ENCODE data around the gene CDH4. TPM values are rescaled to one million over a fixed set of nuclear protein-coding genes. Genes with fewer than 3 reads are reported as not detected.

The CDH4 gene
- polyA plus RNA-seq, 4 donors, result 6.1 to 8.9 (median 6.8) TPM

GRCh38 chr20:61875221-61875885, 623.3 kb downstream of the CDH4 start:
- DNase-seq (ENCODE audit: low read depth in 4 of 4, low spot score in 3 of 4), result no peak

- no peak for DNase-seq (ENCODE audit: low read depth in 4 of 4, low spot score in 3 of 4)
Measured at GRCh38 chr20:61875996-61876395, 623.9 kb downstream of the CDH4 start.

GRCh38 chr20:61876952-61877728, 625.1 kb downstream of the CDH4 start:
- no peak for DNase-seq (ENCODE audit: low read depth in 4 of 4, low spot score in 3 of 4)

GRCh38 chr20:61877776-61878477, 625.9 kb downstream of the CDH4 start:
- no peak for DNase-seq (ENCODE audit: low read depth in 4 of 4, low spot score in 3 of 4)

- no peak for DNase-seq (ENCODE audit: low read depth in 4 of 4, low spot score in 3 of 4)
Measured at GRCh38 chr20:61878478-61879302, 626.6 kb downstream of the CDH4 start.

GRCh38 chr20:61879303-61879620, 627.2 kb downstream of the CDH4 start:
- no peak for DNase-seq (ENCODE audit: low read depth in 4 of 4, low spot score in 3 of 4)

GRCh38 chr20:61879694-61880093, 627.6 kb downstream of the CDH4 start:
- DNase-seq (ENCODE audit: low read depth in 4 of 4, low spot score in 3 of 4), result no peak

- no peak for DNase-seq (ENCODE audit: low read depth in 4 of 4, low spot score in 3 of 4)
Measured at GRCh38 chr20:61880706-61881105, 628.6 kb downstream of the CDH4 start.

- no peak for DNase-seq (ENCODE audit: low read depth in 4 of 4, low spot score in 3 of 4)
Measured at GRCh38 chr20:61881416-61881815, 629.4 kb downstream of the CDH4 start.

GRCh38 chr20:61881861-61882260, 629.8 kb downstream of the CDH4 start:
- DNase-seq (ENCODE audit: low read depth in 4 of 4, low spot score in 3 of 4), result no peak

- no peak for DNase-seq (ENCODE audit: low read depth in 4 of 4, low spot score in 3 of 4)
Measured at GRCh38 chr20:61882716-61883615, 630.9 kb downstream of the CDH4 start.

- no peak for DNase-seq (ENCODE audit: low read depth in 4 of 4, low spot score in 3 of 4)
Measured at GRCh38 chr20:61883857-61884393, 631.9 kb downstream of the CDH4 start.

GRCh38 chr20:61884571-61885389, 632.7 kb downstream of the CDH4 start:
- DNase-seq (ENCODE audit: low read depth in 4 of 4, low spot score in 3 of 4), result no peak

- DNase-seq (ENCODE audit: low read depth in 4 of 4, low spot score in 3 of 4), result no peak
Measured at GRCh38 chr20:61885759-61886715, 634.0 kb downstream of the CDH4 start.

- peak in 1 of 4 donors; percentile 13 for DNase-seq (ENCODE audit: low read depth in 4 of 4, low spot score in 3 of 4)
Measured at GRCh38 chr20:61886721-61887595, 634.9 kb downstream of the CDH4 start.

GRCh38 chr20:61887596-61888093, 635.6 kb downstream of the CDH4 start:
- DNase-seq (ENCODE audit: low read depth in 4 of 4, low spot score in 3 of 4), result no peak
